SK-MEL-5 (cell line): ENCODE measurements around the gene SETD5. TPM values are rescaled to one million over a fixed set of nuclear protein-coding genes. Genes with fewer than 3 reads are reported as not detected.

Experiments used
- DNase-seq: peaks from one replicate; pipeline ENCODE4 v3.0.0-alpha.2; 2016; ENCODE audit warnings: low read depth, low spot score
- in situ Hi-C: cut with HindIII; loops from 2 replicates; pipeline ENCODE4 v1.10.0; 2016; ENCODE audit warnings: low sequenced_read_pairs, high pct_unique_total_duplicates, low pct_unique_long_range_greater_than_20kb
- polyA plus RNA-seq, 2 experiments: library from polyadenylated mRNA; depleted of rRNA; stranded (reverse); fragments of >200 nt; gene quantifications; 2 replicates each; pipeline ENCODE4 v1.2.3, GENCODE V29; 2015
- total RNA-seq: library from RNA; depleted of rRNA; stranded (reverse); fragments of >200 nt; shearing (Covaris generic); gene quantifications from 2 replicates; pipeline ENCODE4 v1.2.3, GENCODE V29; 2014; rRNA removed

SETD5 gene
- 39.8 and 41.0 TPM in 2 replicates for total RNA-seq
- polyA plus RNA-seq (2015; cell fraction: cytosol; rRNA removed), result 40.8 and 59.8 TPM in 2 replicates
- 203 and 235 TPM in 2 replicates for polyA plus RNA-seq (2015; cell fraction: nucleus; rRNA removed)

DNA sequence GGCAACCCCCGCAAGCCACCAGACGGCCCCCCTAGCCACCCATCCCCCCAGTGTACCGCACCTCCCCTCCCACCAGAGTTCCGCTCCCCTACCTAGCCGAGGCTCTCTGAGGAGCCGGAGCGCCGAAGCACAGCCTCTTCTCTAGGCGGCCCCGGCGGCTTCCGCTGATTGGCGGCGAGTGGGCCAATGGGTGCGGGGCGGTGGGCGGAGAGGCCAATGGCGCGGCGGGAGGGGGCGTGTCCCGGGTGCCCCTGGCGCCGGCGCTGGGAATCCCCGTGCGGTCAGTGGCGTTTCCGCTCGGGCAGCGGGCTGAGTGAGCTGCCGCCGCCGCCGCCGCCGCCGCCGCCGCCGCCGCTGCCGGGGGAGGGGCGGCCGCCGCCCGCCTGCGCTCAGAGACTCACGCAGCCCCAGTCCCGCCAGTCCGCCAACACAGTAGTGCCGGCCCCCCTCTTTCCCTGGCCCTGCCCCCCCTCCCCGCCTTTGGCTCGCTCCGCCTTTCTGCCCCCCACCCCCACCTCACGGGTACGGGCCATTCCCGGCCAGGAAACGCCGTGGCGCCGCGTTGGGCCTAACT, at the start of gene SETD5:
TSS of gene SETD5 (plus strand) at position 284 of the 574 bp plus-strand sequence. CDS start 31,324 bp downstream, outside the sequence.
- in situ Hi-C loops, result no loop called here
- DNase-seq, result peak; percentile 96

DNA sequence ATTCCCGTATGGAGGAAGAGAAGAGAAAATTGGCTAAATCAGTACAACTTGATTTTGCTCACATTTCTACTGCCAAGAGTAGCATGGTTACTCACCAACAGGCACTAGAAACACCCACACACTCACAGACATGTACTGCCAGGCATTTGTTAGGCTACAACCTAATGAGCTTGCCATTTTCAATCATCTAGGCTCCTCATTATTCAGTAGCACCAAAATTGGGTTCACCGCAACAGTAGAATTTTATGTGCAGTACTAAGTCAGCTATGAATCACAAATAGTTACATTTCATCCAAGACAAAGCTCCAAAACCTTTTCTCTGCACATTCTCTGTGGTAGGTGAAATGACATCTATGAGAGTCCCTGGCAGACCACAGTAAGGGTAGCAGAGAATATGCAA, 49.5 kb upstream of the SETD5 start:
- no peak for DNase-seq
- in situ Hi-C loops, result no loop called here

GRCh38 chr3:9349321-9350117, 47.9 kb upstream of the SETD5 start:
- DNase-seq, result peak; percentile 47

DNA sequence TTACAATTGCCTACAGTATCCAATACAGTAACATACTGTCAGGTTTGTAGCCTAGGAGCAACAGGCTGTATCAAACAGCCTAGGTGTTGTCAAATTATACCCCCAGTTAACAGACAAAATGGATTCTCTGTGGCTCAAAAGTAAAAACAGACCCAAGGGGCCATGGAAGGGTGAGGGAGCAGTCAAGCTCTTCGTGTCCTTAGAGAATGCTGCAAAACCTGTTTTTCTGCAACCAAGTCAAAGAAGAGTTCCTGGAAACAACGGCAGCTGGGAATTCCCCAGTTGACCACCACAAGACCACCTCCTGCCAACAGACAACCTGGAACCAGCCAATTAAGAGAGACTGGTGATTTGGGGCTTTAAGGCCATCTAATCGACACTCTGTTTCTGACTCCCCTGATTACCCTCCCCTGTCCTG, 45.7 kb upstream of the SETD5 start:
- no peak for DNase-seq
- in situ Hi-C loops, result no loop called here

More at GRCh38 chr3:9349321-9350117, 47.9 kb upstream of the SETD5 start:
- in situ Hi-C loops, result no loop called here

DNA sequence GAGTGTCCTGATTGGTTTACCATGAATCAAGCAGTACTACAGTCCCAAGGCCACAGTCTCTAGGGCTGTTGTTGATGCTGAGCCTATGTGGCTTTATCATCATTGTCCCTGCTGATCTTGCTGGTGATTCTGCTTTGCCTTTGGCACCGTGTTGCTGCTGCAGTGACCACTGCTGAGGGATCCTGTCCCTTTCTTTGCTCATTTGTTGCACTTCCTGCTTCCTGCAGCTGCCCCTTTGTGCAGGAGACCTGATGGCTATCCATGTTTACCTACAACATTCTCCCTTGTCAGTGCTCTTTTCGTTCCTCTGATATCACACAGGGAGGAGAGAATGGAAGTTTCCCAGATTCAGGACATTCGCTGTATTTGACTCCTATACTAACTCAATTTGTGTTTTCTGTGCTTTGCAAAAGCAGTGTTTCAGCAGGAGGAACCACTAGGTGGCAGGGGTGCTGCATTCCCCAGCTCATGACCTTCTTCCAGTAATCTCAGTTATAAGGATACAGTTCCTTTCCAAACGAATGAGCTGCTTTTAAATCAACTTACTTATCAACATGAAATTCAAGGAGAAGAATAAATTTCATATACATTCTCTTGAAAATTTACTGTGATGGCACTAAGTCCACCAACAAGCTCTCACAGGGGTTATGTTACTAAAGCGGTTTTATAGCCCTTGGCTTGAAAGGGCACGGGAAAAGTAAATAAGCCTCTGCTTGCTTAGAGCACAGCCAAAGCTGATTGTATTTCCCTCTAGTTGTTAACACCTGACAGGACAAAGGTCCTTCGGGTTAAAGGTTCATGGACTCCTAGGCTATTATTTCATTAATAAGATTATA, 44.3 kb upstream of the SETD5 start:
- peak; percentile 73 for DNase-seq
- in situ Hi-C loops, result no loop called here

DNA sequence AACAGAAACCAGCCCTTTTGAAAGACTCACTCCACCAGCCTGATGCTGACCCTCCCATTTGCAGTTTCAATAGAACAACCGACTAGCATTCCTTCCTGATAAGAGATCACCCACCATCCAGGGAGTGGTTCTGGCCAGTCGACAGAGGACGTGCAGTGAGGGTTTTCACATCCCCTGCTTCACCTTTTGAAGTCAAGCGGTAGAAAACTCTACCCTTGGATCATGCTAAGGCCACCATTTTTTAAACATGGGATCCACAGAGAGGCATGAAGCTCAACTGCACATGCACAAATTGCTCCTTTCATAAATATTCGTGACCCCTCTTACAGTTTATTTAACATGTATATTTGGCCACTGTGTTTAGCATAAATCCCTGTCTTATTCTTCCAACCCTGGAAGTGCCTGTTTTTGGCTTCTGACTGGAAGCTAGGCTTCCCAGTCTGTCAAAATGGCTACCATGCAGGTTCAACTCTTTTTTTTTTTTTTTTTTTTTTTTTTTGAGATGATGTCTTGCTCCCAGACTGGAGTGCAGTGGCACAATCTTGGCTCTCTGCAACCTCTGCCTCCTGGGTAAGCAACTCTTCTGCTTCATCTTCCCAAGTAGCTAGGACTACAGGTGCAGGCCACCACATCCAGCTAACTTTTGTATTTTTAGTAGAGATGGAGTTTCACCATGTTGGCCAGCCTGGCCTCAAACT, 35.6 kb upstream of the SETD5 start:
- in situ Hi-C loops, result no loop called here
- DNase-seq, result no peak

- in situ Hi-C loops, result no loop called here
- DNase-seq, result peak; percentile 95
These were observed 34.5 kb upstream of the SETD5 start, which contains the start of gene THUMPD3 for GRCh38 chr3:9362731-9363530. Gene THUMPD3, plus strand, starts transcription at chr3:9363054. Its CDS starts 2,015 bp downstream, at chr3:9365069.

DNA sequence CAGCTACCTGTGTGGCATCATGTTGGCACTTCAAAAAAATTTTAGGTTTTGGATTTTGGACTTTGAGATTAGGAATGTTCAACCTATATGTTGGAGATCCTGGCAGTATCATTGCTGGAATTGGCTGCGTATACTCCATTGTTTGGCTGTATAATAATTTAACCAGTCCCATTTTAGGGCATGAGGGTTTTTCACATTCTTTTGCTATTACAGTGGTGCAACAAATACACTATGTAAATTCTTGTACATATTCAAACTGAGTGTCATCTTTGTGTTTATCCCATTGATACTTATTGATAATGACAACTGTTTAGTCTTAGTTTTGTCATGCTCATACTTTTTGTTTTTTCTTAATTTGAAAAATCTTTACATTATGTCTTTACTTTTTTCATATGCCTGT, 27.9 kb upstream of the SETD5 start:
- in situ Hi-C loops, result no loop called here
- no peak for DNase-seq

GRCh38 chr3:9373465-9373864, 23.9 kb upstream of the SETD5 start:
- in situ Hi-C loops, result no loop called here
- no peak for DNase-seq

DNA sequence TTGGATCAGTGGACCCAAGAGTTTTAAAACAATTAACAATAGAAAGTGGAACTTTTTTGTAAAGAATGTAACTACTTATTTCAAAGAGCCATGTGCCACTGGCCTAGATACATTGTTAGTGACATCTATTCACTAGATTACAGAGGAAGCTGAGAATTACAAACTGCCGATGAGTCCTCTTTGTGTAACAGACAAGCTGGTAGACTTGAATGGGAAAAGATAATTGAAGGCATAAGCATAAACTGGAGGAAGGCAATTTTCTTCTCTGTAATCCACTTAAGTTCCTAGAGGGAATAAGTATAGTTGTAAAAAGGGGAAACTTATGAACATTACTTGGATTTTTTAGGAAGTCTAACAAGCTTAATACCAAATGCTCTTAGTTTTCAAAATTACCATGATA, 19.4 kb upstream of the SETD5 start:
- DNase-seq, result no peak
- in situ Hi-C loops, result no loop called here

GRCh38 chr3:9379327-9379726, 18.1 kb upstream of the SETD5 start:
- in situ Hi-C loops, result no loop called here
- no peak for DNase-seq

DNA sequence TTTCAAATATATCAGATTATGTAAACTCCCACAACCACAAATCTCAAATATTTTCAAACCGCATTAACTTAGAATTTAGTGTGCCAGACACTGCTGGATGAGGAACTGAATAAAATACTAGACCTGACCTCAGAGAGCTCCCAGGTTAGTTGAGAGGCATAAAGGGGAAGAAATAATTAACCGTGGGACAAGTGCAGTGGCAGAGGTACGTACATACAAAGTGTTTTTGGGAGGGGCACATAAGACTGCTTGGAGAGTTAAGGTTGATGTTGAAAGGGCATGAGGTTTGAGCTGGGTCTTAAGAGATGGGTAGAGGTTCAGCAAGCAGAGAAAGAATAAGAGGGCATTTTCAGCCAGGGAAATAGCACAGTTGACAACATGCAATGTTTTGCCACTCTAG, 17.4 kb upstream of the SETD5 start:
- DNase-seq, result no peak
- in situ Hi-C loops, result no loop called here

DNA sequence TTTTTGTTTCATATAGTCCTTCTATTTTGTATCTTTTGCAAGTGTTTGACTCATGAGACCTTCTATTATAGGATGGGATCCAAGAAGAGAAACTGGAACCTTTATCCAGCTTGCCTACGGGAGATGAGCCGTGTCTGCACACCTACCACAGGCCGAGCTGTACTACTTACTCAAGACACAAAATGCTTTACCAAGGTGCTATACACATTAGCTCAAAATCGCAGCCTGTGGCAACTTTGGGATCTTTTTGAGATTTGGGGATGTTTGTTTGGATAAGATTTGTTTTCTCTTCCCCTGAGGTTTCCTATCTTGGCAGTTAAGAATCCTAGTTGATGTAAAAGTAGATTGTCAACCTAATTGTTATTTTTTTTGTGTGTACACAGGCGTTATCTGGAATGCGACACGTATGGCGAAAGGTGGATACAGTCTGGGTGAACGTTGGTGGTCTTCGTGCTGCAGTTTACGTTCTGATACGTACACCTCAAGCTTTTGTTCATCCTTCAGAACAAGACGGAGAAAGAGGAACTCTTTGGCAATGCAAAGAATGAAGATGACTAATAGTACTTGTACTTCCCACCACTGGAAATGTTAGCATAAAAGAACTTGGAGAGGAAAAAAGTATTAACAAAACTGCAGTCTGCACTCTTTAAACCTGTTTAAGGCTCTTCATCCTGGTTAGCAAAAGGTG, 13.1 kb upstream of the SETD5 start:
- no peak for DNase-seq
- in situ Hi-C loops, result no loop called here

DNA sequence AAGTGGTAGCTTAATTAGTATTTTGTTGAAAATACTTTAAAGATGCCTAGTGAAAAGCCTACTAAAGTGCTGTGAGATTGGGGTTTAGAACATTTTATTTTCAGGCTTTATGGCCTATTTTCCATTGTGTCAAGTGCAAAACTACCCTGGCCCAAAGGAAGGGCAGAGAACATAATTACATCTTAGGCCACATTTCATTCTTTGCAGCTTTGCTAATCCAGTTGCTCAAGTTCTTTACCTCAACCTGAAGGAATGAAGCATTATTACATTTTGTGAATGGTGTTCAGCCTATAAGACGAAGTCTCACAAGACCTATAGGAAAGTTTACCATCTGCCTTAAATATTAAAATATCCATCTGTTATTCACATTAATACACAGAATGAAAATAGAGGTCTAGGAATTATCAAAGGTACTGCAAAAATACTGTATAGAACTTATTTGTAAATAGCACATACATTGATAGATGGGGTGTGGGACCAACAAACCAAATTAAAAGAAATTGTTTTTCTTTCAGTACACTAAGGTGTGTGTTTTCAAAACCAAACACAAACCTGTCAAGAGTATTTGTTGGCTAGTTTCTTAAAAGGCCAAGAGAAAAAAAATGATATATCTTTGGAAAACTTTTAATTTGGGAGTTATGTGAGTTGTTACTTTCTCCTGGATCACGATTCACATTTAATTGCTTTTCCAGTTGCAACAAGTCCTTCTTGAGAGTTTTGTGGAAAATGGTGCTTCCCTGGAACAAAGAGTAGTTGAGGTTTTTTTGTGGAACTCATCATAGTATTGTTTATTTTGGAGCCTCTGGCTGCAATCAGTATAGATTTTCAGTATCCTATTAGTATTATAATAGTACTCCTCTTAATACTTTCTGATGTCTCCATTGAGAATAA, 12.0 kb upstream of the SETD5 start:
- in situ Hi-C loops, result no loop called here
- DNase-seq, result no peak

DNA sequence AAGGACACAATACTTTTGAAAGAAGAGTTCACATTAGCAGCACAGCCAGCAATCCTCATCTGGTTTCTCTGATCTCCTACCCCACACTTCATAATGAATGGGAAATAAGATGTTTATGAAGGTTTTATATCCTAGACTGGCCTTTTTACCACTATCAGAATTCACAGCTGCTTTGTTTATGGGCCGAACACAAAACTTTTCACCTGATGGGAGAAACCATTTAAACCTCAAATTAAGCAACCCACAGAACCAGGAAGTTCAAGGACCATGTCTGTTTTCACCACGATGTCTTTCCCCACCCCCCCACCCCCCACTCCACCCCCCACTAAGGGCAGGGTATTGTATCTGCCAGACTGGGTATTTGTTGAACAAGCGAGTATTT, 11.3 kb upstream of the SETD5 start:
- in situ Hi-C loops, result no loop called here
- no peak for DNase-seq
